Islet of Langerhans (tissue), 1 donor: ENCODE measurements around the gene KRT14.
"Not testable (repeated sequence)": the region's sequence is repeated elsewhere in the genome, so short reads cannot be mapped to it uniquely, and the experiment has no call there.

Experiments used
- FAIRE-seq: peaks from one replicate; lab custom pipeline; 2011; peaks lifted over from hg19 to GRCh38; lab: Jason Lieb, UNC

The KRT14 gene

DNA sequence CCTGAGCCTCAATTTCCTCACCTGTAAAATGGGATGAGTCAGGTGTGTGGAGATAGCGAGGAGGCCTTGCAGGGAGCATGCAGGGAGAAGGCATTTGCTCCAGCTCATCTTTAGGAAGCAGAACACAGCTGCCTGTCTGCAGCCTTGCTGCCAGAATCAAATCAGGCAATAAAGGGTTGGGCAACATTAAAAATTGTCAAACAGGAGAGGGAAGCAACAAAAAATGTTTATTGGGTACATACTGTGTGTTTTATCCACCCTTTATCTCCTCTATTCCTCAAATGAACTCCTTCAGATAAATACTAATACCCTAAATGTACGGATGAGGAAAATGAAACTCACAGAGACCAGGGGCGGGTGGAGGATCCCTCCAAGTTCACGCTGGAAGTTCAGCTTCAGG is 13.6 kb upstream of the KRT14 start:
- FAIRE-seq = no peak

DNA sequence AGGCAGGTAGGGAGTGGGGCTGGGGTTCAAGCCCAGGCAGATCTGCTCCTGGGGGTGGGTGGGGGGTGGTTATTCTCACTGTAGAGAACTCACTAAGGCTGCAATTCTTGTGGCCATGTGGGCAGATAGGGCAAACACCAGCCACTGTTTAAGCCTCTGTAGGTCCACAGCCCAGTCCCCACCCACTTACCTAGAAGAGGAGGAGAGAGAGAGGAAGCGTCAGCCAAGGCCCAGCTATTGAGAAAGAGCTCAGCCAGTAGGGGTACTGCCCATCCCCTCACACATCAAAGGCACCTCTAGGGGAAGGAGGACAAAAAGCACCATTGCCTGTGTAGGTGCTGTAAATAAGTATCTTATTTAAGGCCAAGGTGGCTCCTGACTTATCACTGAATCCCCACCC is 13.0 kb upstream of the KRT14 start:
- FAIRE-seq = no peak

DNA sequence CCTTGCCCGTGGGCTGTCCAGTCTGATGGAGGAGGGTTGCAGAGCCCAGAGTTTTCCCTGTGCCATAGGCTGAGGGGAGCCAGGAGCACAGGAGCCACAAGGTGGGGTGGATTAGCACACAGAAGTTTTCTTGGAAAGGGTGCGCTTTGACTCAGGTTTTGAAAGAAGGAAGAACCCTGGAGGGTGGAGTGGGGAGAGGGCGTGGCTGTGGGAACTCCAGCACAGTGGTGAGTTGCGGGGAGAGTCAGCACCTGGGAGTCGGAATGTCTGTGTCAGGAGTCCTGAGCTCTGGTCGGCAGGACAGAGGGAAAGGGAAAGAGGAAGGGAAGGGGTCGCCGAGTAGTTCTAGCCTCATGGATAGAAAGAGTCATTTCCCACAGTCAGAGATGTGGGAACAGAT is 8.9 kb upstream of the KRT14 start:
- no peak for FAIRE-seq

DNA sequence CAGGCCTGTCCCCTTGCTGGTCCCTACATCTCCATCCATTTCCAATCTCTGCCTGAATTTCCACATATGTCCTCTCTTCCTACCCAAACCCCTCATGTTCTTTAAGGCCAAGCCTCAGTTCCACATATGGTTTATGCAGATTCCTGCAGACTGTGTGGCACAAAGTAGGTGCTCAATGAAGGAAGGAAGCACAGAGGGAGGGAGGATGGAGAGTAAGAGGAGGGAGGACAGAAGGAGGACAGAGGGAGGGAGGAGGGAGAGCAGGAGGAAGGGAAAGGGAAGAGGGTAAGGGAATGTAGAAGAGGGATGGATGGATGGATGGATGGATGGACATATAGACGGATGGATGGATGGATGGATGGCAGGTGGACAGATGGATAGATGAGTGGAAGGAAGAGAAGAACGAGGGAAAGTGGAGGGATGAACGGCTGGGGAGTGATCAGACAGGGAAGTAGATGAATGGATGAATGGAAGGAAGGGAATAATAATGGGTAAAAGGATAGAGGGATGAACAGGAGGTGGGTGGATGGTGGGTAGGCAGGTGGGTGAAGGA is 7.7 kb upstream of the KRT14 start:
- no peak for FAIRE-seq

DNA sequence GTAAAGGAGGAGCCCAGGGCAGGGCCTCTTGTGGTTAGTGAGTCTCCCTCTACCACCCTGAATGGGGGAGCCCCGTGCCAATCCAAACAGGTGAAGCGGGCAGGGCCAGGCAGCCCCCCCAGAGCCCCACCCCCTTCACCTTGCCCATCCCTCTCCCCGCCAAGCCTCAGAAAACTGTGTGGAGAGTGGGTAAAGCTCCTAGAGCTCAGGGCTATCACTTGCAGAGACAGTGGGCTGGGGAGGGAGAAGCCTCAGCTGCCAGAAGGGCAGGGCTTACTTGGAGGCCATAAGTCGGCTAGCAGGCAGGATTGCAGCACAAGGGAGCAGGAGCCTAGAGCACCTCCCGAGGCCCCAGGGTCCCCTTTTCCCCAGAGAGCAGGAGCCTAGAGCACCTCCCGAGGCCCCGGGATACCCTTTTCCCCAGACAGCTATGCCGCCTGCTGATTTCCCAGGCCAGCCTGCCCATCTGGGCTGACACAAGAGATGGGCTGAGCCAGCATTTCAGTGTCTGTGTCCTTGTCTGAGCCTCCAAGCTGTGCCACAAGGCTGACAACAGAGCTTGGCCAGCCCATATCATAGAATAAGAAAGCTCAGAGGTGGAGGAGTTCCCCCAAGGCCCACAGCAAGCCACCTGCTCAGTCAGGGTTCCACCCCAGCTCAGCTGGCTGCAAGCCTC is 6.7 kb upstream of the KRT14 start:
- FAIRE-seq = no peak

DNA sequence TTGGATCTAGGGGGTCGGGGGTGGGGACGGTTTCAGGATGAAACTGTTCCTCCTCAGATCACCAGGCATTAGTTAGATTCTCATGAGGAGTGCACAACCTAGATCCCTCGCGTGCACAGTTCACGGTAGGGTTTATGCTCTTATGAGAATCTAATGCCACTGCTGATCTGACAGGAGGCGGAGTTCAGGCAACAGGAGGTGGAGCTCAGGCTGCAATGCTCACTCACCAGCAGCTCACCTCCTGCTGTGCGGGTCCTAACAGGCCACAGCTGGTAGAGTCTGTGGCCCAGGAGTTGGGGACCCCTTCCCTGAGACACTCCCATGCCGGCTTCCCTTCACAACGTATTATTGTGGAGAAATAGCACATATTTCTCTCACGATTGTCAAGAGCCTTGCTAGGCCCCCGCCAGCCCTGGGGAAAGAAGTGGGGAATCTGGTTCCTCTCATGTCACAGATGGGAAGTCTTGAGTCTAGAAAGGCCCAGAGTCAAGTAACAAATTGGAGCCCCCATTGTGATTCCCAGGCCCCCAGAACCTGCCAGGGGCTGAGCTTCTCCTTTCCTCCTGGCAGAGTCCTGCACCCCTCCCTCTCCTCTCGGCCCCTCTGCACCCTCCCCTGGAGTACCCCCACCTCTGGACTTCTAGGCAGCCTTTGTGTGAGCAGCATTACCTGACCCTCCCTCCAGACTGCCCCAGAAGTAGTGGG is 6.1 kb upstream of the KRT14 start:
- no peak for FAIRE-seq

DNA sequence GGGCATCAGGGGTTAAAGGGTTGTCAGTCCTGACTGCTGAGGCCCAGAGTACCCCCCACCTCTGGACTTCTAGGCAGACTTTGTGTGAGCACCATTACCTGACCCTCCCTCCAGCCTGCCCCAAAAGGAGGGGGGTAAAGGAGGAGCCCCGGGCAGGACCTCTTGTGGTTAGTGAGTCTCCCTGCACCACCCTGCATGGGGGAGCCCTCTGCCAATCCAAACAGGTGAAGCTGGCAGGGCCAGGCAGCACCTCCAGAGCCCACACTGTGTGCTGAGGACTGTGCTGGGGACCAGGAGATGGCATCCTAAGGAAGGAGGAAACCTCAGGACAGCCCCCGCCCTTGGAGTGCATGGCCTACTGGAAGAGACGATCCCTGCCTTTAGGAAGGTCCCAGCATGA is 2.6 kb upstream of the KRT14 start:
- FAIRE-seq = no peak

GRCh38 chr17:41588126-41588810 is 1.6 kb upstream of the KRT14 start:
- no peak for FAIRE-seq

DNA sequence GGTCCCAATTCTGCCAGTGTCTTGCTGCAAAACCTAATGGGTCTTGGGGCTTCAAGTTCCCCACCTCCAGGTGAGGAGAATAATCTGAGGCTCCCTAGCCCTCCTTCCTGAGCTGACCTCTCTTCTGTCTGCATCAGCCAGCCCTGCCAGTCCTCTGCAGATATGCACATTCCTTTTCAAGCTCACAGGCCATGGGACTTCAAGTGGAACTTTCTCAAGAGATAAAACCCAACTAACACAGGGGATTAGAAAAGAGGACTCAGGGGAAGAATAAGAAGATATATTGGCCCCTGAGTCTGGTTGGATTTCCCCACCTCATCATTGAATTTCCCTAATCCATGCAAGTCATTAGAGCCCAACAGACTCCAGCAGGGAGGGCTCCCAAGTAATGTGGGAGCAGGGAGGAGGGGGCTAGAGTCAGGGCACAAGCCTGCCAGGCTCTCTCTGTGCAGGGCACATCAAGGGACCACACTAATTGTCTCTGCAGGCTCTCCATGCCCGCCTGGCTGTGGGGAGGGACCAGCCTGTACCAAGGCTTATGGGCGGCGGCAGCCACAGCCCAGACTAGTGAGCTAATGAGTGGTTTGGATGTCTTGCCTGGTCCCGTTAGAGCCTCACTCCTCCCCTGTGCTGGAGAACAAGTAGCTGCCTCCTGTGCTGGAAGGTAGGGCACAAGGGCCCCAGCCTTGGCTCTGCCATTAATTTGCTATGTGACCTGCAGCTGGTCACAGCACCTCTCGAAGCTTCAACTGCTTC is 1.2 kb downstream of the KRT14 start:
- FAIRE-seq = no peak

DNA sequence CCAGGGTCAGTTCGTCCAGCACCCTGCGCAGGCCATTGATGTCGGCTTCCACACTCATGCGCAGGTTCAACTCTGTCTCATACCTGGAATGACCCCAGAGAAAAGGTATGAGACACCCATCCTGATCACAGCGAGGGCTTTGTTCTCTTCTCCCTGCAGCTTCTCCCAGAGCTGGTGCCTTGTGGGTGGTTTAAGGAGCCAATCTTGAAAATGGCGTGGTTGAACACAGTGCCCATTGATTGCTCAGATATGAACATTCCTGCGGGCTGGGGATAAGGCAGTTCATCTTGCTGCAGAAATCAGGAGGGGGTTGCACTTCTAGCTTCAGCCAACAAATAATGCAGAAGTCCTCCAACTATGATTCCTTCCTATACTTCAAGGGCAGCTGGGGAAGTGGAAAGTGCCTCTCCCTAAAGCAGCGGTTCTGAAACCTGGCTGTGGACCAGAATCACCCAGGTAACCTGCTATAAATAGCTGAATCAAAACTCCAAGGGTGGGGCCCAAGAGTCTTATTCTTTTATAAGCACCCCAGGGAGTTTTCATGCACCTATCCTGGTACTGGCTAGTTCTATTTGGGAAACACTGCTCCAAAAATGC is 2.3 kb downstream of the KRT14 start:
- FAIRE-seq = not testable (repeated sequence)

DNA sequence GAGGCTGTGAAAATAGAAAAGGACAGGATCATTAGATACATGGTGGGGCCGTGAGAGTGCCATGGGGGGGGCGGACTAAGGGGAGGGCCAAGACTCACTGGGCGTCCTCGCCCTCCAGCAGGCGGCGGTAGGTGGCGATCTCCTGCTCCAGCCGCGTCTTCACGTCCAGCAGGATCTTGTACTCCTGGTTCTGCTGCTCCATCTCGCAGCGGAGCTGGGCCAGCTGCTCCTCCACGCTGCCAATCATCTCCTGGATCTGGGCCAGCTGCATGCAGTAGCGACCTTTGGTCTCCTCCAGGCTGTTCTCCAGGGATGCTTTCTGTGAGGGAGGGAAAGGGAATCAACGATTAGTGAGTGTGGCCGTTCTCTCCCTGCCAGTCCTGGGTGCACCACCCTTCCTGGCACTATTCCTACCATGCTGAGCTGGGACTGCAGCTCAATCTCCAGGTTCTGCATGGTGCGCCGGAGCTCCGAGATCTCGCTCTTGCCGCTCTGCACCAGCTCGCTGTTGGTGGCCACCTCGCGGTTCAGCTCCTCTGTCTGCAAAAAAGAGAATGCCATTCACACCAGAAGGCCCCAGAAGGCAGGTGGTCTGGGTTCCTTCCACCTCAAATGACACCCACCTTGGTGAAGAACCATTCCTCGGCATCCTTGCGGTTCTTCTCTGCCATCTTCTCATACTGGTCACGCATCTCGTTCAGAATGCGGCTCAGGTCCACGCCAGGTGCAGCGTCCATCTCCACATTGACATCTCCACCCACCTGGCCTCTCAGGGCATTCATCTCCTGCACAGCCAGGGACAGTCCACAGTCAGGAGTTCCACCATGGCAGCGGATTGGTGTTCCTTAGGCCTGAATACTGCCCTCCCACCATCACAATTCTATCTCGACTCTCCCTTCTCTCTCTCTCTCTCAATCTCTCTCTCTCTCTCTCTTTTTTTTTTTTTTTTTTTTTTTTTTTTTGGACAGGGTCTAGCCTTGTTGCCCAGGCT is 3.3 kb downstream of the KRT14 start:
- no peak for FAIRE-seq

GRCh38 chr17:41582061-41582968 is 4.4 kb downstream of the KRT14 start:
- FAIRE-seq = not testable (repeated sequence)

DNA sequence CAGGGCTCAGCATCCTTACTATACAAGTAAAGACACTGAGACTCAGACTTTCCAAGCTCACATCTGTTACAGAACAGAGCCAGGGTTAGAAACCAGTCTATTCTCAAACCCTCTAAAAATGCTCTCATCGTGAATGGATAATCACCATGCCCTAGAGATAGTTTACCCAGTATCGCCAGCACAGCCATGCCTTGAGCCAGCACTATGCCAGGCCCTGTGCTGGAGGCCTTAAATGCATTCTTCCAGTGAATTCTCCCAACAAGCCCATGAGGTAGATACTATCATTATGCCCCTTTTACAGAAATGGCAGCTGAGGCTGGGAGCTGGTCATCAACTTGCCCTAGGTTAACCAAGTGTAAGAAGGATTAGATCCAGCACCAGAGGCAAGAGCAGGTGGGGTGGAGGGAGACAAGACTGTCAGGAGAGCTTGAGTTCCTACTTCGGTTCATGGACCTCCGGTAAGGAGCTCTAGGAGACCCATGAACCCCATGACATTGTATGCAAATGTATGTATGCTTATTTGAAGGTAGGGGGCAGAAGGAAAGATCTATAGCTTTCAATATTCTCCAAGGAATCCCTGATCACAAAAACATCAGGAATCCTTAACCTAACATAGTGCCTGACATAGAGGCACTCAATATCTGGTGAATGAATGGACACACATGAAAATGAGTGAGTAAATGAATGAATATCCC is 5.2 kb downstream of the KRT14 start:
- no peak for FAIRE-seq

DNA sequence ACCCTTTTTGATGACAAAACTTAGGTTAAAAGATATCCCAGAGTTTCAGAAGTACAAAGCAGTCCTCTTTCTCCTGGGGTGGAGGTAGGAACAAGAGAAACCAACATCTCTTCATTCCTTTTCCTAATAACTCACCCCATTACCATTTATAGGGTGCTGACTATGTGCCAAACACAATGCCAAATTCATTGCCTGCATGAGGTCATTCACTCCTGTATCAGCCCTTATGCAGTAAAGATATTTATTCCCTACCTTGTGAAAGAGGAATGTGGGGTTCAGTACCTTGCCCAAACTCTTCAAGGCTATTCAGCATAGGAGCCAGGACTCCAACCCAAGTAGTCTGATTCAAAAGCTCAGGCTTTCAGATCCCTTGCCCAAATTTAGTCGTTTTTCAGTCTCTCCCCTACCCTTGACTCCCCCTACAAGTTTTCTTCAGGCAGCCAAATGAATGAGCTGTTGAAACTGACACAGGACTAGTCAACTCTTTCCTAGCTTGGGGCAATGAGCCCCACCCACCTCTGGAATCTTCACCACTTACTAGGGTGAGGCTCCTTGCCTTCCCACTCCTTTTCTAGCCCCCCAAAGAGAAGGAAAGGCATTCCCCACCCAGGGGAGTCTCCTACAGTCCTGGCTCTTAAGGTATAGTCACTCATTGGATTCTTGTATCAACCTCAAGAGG is 5.9 kb downstream of the KRT14 start:
- no peak for FAIRE-seq

GRCh38 chr17:41580244-41580575 is 6.5 kb downstream of the KRT14 start:
- no peak for FAIRE-seq

DNA sequence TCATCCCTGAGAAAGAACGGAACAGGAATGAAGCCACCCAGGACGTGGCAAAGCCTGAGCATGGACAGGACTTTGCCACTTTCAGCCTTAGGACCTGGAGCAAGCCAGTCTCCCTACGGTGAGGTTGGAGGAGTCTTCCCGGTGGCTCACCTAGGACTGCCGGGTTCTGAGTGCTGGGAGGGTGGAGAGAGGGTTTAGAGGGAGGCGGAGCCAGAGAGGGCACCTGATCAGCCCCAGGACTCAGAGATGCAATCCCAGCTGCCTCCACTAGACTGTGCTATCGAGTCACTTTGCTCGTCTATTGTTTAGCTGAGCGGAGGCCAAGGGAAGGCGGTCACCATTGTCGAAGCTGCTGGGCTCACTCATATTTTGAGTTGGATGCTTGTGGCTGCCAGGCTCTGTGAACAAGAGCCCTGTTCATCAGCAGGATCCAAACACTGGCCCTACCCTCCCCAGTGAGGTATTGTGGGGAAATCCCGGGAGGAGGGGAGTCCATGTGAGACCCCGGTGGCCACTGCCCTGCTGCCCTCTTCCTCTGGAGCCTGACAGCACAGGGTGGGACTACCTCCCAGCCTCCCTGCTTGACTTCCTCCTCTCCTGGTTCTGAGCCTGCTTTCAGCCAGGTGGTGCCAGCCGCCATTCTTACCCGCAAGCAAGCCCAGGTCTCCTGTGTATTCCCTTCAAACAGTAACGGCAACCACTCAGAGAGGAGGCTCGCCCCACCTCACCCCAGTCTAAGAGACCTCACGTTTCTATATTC is 7.0 kb downstream of the KRT14 start:
- FAIRE-seq = no peak

DNA sequence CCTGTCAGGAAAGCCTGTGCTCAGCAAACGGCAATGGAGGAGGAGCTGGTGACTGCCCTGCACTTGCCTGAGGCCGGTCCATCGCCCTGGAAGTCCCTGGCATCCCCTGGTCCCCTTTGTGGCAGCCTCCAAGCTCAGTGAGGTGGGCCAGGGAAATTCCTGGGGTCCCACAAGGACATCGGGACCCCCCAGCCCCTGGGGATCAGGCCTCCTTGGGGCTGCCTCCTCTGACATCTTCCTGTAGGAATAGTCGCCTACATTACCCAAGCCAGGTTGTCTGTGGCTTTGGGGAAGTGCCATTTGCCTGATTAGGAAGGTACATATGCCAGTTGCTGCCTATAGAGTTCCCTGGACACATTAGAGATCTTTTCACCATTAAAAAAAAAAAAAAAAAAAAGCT is 7.7 kb downstream of the KRT14 start:
- no peak for FAIRE-seq

DNA sequence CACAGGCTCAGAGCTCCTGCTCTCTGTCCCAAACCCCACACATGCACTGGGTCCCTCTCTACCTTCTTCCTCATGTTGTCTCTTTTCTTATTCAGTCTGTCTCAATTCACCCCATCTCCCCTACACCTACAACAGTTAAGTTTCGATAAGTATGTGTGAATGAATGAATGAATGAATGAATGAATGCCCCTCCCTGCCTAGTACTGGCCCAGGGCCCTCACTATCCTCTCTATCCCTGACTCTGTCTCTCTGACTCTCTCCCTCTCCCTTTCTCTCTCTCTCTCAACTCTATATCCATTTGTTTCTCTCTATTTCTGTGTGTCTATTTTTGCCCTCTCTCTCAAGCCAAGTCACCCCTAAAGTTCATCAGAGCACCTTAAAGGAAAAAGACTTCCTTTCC is 8.2 kb downstream of the KRT14 start:
- no peak for FAIRE-seq
